Glutamatergic neuron (in vitro differentiated cells): ENCODE data around the gene DPYSL4. TPM values are rescaled to one million over a fixed set of nuclear protein-coding genes. Genes with fewer than 3 reads are reported as not detected.

Source experiments
- DNase-seq: peaks from one replicate; pipeline ENCODE4 v3.0.0; 2022
- H3K27ac Mint-ChIP-seq: one replicate; pipeline ENCODE4 v1.8.0; 2020; ENCODE audit warnings: mild to moderate bottlenecking, mixed read lengths, inconsistent platforms; ENCODE audit not compliant: unreplicated experiment
- H3K27me3 Mint-ChIP-seq: one replicate; pipeline ENCODE4 v1.8.0; 2020; ENCODE audit warnings: mild to moderate bottlenecking, moderate library complexity, mixed read lengths, inconsistent platforms; ENCODE audit not compliant: unreplicated experiment
- H3K36me3 Mint-ChIP-seq: one replicate; pipeline ENCODE4 v1.8.0; 2020; ENCODE audit warnings: mild to moderate bottlenecking, mixed read lengths, inconsistent platforms; ENCODE audit not compliant: unreplicated experiment
- H3K4me1 Mint-ChIP-seq: one replicate; pipeline ENCODE4 v1.8.0; 2020; ENCODE audit warnings: mild to moderate bottlenecking, low read depth, mixed read lengths, inconsistent platforms; ENCODE audit not compliant: unreplicated experiment
- H3K4me3 Mint-ChIP-seq: one replicate; pipeline ENCODE4 v1.8.0; 2020; ENCODE audit warnings: mild to moderate bottlenecking, mixed read lengths, inconsistent platforms; ENCODE audit not compliant: unreplicated experiment
- H3K9me3 Mint-ChIP-seq: one replicate; pipeline ENCODE4 v1.8.0; 2020; ENCODE audit warnings: mild to moderate bottlenecking, moderate library complexity, mixed read lengths, inconsistent platforms; ENCODE audit not compliant: unreplicated experiment
- total RNA-seq: library from RNA; stranded (reverse); fragmentation: NEBNext Ultra II Directional; extraction: Animal tissue kit (Norgen Biotek cat#: 25700); gene quantifications from one replicate; pipeline ENCODE4 v1.2.1, GENCODE V29; 2021; ENCODE audit not compliant: unreplicated experiment
- TF ChIP-seq, protein P1 (sequence below): fragments of 200-600 bp; sonication (generic); IDR thresholded peaks from one replicate; pipeline ENCODE4 v1.5.0; 2021; ENCODE audit not compliant: partially characterized antibody, unreplicated experiment

The DPYSL4 gene
- total RNA-seq, 1 donor from 2014 or later, result 402 TPM

DNA sequence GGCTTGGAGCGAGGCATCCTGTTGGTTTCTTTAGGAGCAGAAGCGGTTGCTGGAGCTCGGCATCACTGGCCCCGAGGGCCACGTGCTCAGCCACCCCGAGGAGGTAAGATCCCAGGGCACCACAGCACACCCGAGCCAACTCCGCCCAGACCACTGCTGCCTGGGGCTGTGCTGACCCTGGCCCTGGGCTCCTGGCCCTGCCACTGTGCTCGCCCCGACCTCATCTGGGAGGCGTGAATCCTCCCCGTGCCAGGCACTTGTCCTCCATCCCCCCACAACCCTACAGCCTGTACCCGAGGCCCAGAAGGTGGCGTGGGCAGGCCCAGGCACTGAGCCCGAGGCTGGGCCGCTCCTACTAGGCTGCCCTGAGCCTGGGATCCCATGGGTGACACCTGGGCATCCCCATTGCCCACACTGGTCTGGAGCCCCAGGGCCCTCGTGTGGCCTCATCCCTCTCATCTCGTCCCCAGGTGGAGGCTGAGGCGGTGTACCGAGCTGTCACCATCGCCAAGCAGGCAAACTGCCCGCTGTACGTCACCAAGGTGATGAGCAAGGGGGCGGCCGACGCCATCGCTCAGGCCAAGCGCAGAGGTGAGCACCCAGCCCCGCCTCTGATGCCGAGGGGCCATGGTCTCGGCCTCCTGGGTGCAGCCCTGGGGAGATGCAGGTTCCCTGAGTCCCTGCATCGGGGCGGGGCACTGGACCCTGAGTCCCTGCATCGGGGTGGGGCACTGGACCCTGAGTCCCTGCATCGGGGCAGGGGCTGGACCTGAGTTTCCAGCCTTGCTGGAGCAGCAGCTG lies 11.8 kb downstream of the DPYSL4 start:
- no peaks in the 10 kb centered on the region for H3K36me3 Mint-ChIP-seq
- H3K4me3 Mint-ChIP-seq, result no peak overlapping the region
- TF ChIP-seq, protein P1, sequence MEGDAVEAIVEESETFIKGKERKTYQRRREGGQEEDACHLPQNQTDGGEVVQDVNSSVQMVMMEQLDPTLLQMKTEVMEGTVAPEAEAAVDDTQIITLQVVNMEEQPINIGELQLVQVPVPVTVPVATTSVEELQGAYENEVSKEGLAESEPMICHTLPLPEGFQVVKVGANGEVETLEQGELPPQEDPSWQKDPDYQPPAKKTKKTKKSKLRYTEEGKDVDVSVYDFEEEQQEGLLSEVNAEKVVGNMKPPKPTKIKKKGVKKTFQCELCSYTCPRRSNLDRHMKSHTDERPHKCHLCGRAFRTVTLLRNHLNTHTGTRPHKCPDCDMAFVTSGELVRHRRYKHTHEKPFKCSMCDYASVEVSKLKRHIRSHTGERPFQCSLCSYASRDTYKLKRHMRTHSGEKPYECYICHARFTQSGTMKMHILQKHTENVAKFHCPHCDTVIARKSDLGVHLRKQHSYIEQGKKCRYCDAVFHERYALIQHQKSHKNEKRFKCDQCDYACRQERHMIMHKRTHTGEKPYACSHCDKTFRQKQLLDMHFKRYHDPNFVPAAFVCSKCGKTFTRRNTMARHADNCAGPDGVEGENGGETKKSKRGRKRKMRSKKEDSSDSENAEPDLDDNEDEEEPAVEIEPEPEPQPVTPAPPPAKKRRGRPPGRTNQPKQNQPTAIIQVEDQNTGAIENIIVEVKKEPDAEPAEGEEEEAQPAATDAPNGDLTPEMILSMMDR, result no peak
- no peak overlapping the region for H3K27ac Mint-ChIP-seq
- H3K4me1 Mint-ChIP-seq, result no peaks in the 10 kb centered on the region
- DNase-seq, result peak; percentile 12
- H3K27me3 Mint-ChIP-seq, result peaks cover 9% of the 10 kb centered on the region
- peaks cover 3% of the 10 kb centered on the region for H3K9me3 Mint-ChIP-seq

DNA sequence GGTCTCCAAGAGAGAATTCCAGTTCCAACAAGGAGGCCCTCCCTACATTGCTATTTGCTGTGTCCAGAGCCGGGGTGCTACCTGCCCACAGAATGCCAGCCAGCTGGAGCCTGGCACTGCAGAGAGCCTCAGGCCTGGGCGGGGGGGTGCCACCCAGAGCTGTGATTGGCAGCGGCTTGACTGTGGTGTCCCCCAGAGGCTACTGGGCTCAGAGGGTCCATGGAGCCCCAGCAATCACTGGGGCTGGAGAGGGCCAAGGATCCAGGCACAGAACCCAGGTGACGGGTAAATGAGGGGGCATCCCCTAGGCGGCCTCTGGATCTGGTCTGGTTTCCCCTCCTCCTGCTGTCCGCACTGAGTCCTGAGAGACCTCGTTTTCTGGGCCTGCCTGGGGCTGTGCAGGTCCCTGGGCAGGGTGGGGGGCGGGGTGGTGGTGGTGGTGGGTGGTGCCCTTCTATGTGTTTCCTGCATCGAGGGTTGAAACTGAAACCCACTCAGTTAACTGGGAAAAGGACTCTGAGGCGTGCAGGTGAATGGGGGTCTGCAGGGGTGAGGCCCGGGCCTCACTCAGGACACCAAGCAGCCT lies 12.6 kb downstream of the DPYSL4 start:
- Mint-ChIP-seq H3K36me3 (no peaks in the 10 kb centered on the region), H3K4me1 (no peaks in the 10 kb centered on the region), H3K27me3 (peaks cover 11% of the 10 kb centered on the region), H3K9me3 (peaks cover 2% of the 10 kb centered on the region), H3K27ac (no peak overlapping the region), H3K4me3 (no peak overlapping the region)
- TF ChIP-seq, protein P1, result no peak
- DNase-seq, result peak; percentile 12

DNA sequence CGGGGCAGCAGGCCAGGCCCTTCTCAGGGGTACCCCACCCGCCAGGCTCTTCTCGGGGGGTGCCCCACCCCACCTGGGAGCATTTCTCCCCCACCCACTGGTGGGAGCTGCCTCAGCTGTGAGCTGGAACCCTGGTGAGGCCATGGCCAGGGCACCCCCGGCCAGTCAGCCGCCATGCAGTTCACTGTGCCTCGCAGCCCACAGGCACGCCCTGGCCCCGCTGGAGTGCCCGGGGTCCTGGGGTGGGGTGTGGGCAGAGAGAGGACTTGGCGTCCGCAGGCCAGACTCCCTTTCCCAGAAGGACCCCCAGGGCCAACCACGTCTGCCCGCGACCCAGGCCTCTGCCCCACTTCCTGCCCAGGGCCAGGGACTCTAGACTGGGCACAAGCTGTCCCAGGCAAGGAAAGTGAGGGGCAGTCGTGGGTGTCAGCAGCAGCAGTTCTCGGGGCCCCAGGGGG lies 13.1 kb downstream of the DPYSL4 start:
- no peak overlapping the region for H3K27ac Mint-ChIP-seq
- H3K4me3 Mint-ChIP-seq, result no peak overlapping the region
- TF ChIP-seq, protein P1, result no peak

DNA sequence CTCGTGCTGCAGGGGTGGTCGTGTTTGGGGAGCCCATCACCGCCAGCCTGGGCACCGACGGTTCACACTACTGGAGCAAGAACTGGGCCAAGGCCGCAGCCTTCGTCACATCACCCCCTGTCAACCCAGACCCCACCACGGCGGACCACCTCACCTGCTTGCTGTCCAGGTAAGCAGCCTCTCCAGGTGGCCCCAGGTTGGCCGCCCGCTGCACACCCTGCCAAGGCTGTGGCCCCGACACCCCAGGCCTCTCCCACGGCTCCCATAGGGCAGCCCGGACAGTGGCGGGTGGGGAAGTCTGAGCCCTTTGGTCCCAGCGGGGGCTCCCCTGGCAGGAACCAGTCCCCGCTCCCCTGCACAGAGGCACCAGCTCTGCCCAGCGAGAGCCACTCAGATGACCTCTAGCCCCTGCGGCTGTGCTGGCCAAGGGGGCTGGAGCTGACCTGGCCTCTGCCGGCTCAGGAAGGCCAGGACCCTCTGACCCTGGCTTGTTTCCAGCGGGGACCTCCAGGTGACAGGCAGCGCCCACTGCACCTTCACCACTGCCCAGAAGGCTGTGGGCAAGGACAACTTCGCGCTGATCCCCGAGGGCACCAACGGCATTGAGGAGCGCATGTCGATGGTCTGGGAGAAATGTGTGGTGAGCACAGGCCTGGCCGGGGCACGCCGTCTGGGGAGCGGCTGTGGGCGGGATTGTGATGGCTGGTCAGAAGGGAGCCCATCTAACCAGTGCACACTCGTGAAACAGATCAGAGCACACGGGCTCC lies 13.8 kb downstream of the DPYSL4 start:
- peaks cover 6% of the 10 kb centered on the region for H3K9me3 Mint-ChIP-seq
- H3K4me3 Mint-ChIP-seq, result no peak overlapping the region
- peaks cover 13% of the 10 kb centered on the region for H3K27me3 Mint-ChIP-seq
- H3K4me1 Mint-ChIP-seq, result no peaks in the 10 kb centered on the region
- H3K36me3 Mint-ChIP-seq, result no peaks in the 10 kb centered on the region
- peak; percentile 13 for DNase-seq
- no peak overlapping the region for H3K27ac Mint-ChIP-seq
- TF ChIP-seq, protein P1, result no peak

More for the DNA sequence above, 13.1 kb downstream of the DPYSL4 start:
- H3K9me3 Mint-ChIP-seq, result peaks cover 6% of the 10 kb centered on the region
- H3K4me1 Mint-ChIP-seq, result no peaks in the 10 kb centered on the region
- H3K27me3 Mint-ChIP-seq, result peaks cover 12% of the 10 kb centered on the region
- peak; percentile 16 for DNase-seq
- H3K36me3 Mint-ChIP-seq, result no peaks in the 10 kb centered on the region
